ENCODE results near the gene PRELID2. TPM values are rescaled to one million over a fixed set of nuclear protein-coding genes. Genes with fewer than 3 reads are reported as not detected.
"Not testable (repeated sequence)": the region's sequence is repeated elsewhere in the genome, so short reads cannot be mapped to it uniquely, and the experiment has no call there.

Gene PRELID2
- total RNA-seq, 4 donors from 2014 or later: 6.5 to 24.1 (median 12.7) TPM

- ATAC-seq (ENCODE audit: low FRiP score): no peak
Measured at GRCh38 chr5:145738227-145738626, 96.9 kb downstream of the PRELID2 start.

GRCh38 chr5:145737578-145737977, 97.6 kb downstream of the PRELID2 start:
- DNase-seq (ENCODE audit: low spot score): no peak
- no peak for ATAC-seq (ENCODE audit: low FRiP score)
- no peak for TF ChIP-seq CTCF (IDR thresholded peaks at IDR 0.05)

More at GRCh38 chr5:145738227-145738626, 96.9 kb downstream of the PRELID2 start:
- no peak for DNase-seq (ENCODE audit: low spot score)
- no peak for TF ChIP-seq CTCF (IDR thresholded peaks at IDR 0.05)

- DNase-seq (ENCODE audit: low spot score); ATAC-seq (ENCODE audit: low FRiP score): not testable (repeated sequence)
Measured at GRCh38 chr5:145729956-145730355, 105.2 kb downstream of the PRELID2 start.

- DNase-seq (ENCODE audit: low spot score) (no peak), ATAC-seq (ENCODE audit: low FRiP score) (no peak)
- TF ChIP-seq CTCF (IDR thresholded peaks at IDR 0.05): no peak
Measured at GRCh38 chr5:145723516-145723915, 111.6 kb downstream of the PRELID2 start.

GRCh38 chr5:145718956-145719355, 116.2 kb downstream of the PRELID2 start:
- TF ChIP-seq CTCF (IDR thresholded peaks at IDR 0.05): no peak
- no peak for DNase-seq (ENCODE audit: low spot score)
- no peak for ATAC-seq (ENCODE audit: low FRiP score)

GRCh38 chr5:145715412-145715811, 119.7 kb downstream of the PRELID2 start:
- DNase-seq (ENCODE audit: low spot score) (no peak), ATAC-seq (ENCODE audit: low FRiP score) (no peak)
- TF ChIP-seq CTCF (IDR thresholded peaks at IDR 0.05): no peak

GRCh38 chr5:145712245-145712644, 122.9 kb downstream of the PRELID2 start:
- no peak for TF ChIP-seq CTCF (IDR thresholded peaks at IDR 0.05)
- DNase-seq (ENCODE audit: low spot score) (no peak), ATAC-seq (ENCODE audit: low FRiP score) (no peak)

- no peak for TF ChIP-seq CTCF (IDR thresholded peaks at IDR 0.05)
- ATAC-seq (ENCODE audit: low FRiP score): no peak
- no peak for DNase-seq (ENCODE audit: low spot score)
Measured at GRCh38 chr5:145711417-145711816, 123.7 kb downstream of the PRELID2 start.
